HFF-Myc (cell line): ENCODE data around the gene PLSCR1.

Source experiments
- DNase-seq: peaks from one replicate; pipeline ENCODE4 v3.0.0-alpha.2; 2011; ENCODE audit warnings: low read depth; ENCODE audit errors: extremely low read depth
- H3K4me3 ChIP-seq: replicated peaks from 2 replicates; pipeline ENCODE4 v1.5.1; 2011; ENCODE audit warnings: low read depth, mild to moderate bottlenecking, control low read depth, low read length
- CTCF ChIP-seq: IDR thresholded peaks from 2 replicates; pipeline ENCODE4 v1.5.1; 2012; ENCODE audit warnings: mild to moderate bottlenecking, low read depth, low read length, control low read depth; ENCODE audit errors: missing control alignments

PLSCR1 gene

GRCh38 chr3:146473726-146474125 is 70.7 kb downstream of the PLSCR1 start:
- TF ChIP-seq CTCF: no peak
- DNase-seq: no peak
- no peak overlapping the region for H3K4me3 ChIP-seq

- TF ChIP-seq CTCF: no peak
- DNase-seq: no peak
- H3K4me3 ChIP-seq: no peak overlapping the region
These were observed 71.8 kb downstream of the PLSCR1 start for GRCh38 chr3:146472611-146473010.

GRCh38 chr3:146471012-146471411 is 73.4 kb downstream of the PLSCR1 start:
- H3K4me3 ChIP-seq: no peak overlapping the region
- no peak for DNase-seq
- no peak for TF ChIP-seq CTCF

- no peak for DNase-seq
- no peak for TF ChIP-seq CTCF
- H3K4me3 ChIP-seq: no peak overlapping the region
These were observed 73.9 kb downstream of the PLSCR1 start for GRCh38 chr3:146470425-146470990.

GRCh38 chr3:146469150-146470017 is 75.0 kb downstream of the PLSCR1 start, which contains the start of gene PLSCR2:
Gene PLSCR2 (minus strand): TSS chr3:146469561. CDS start chr3:146459904, 9,657 bp downstream.
- no peak for TF ChIP-seq CTCF
- no peak for DNase-seq
- H3K4me3 ChIP-seq: peak within 1 kb of the TSS; percentile 34

- H3K4me3 ChIP-seq: peak overlapping the region; percentile 34
- no peak for TF ChIP-seq CTCF
- DNase-seq: no peak
These were observed 75.7 kb downstream of the PLSCR1 start for GRCh38 chr3:146468671-146469149.
